ENCODE measurements around the gene ACTA1.
"Not testable (repeated sequence)": the region's sequence is repeated elsewhere in the genome, so short reads cannot be mapped to it uniquely, and the experiment has no call there.

The ACTA1 gene

DNA sequence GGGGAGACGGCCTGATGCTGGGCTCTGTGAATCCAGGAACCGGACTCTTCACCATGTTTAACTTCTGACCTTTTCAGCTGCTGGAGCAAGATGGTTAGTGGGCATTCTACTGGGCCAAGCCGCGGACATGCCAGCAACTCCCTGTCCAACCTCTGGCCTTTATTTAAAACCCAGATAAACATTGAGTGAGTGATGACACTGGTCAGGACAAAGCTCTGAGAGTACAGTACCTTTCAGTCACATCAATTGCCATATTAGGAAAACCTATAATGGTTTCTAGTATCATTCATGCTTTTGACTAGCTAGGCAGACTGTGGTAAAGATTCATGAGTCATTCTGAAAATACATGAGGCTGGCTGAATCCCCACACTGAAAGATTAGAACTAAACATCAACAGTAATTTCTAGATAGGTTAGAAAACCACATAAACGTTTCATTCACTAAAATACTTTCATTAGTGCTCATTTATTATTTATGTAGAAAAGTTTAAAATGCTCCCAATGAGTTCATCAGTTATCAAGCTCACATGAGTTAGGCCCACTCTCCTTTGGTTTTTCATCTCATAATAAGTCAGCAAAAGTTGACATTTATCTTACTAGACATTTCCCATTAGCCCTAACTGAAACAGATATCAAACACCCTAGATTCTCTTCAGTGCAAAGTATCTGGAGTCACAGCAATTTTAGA lies 7.1 kb upstream of the ACTA1 start:
- DNase-seq (ENCODE audit: low read depth in 2 of 3, low spot score in 2 of 3), result no peak

DNA sequence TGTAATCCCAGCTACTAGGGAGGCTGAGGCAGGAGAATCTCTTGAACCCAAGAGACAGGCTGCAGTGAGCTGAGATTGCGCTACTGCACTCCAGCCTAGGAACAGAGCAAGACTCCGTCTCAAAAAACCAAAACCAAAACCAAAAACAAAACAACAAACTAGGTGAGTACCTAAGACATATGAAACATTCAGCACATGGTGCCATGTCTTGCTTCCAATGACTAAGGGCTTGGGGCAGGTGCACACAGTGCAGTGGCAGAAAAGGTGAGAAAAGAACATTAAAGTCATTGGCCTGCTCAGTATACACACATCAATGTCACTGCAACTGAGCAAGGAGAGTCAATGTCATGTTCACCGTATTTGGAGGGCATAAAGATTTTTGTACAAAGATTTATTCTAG lies 4.1 kb upstream of the ACTA1 start:
- DNase-seq (ENCODE audit: low read depth in 2 of 3, low spot score in 2 of 3), result no peak

GRCh38 chr1:229437443-229437842 lies 3.5 kb upstream of the ACTA1 start:
- DNase-seq (ENCODE audit: low read depth in 2 of 3, low spot score in 2 of 3), result no peak

- no peak for DNase-seq (ENCODE audit: low read depth in 2 of 3, low spot score in 2 of 3)
Observed at GRCh38 chr1:229436201-229436600, 2.3 kb upstream of the ACTA1 start.

DNA sequence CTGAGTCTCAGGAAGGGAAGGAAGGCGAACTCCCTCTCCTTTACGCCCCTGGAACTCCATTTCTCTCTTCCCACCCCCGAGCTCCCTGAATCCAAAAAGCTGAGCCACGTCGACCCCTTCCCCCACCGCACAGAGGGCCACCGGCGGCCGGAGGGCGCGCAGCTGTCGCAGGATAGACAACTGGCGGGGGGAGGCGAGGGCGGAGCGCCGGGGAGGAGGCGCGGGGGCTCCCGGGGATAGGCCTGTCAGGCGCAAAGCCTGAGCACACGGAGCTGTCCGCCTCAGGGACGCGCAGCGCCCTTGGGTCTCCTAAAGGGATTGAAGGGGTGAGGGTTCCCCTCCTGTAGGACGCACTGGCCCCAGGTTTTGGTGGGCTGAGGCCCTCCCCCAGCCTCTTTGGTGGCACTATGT lies 752 bp upstream of the ACTA1 start:
- DNase-seq (ENCODE audit: low read depth in 2 of 3, low spot score in 2 of 3), result no peak

DNA sequence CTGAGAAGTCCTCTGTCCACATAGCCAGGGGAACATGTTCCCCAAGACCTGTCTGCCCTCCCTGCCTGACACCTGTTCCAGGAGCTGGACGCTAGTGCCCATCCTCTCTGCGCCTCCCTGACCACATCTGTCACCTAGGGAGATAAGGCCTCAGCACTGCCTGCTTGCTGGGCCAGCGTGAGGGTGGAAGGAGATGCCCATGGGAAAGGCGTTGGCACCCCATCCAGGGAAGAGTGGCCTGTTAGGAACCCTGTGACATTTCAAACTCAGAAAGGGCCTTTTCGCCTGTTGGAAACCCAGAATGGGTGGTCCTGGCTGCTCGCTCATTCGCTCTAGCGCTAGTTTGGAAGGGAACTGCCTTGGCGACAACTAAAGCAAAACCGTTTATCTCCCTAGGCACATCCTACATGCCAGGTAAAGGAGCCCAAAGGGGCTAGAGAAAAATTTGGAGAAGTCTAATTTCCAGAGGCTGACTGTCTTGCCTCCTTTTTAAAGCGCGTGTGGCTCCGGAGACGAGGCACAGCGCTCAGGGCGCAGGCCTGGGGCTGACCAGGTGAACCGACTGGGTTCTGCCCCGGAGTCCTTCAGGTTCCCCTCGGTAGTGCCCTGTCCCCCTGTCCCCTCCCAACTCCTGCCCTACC lies 410 bp downstream of the ACTA1 start:
- DNase-seq (ENCODE audit: low read depth in 2 of 3, low spot score in 2 of 3), result no peak

DNA sequence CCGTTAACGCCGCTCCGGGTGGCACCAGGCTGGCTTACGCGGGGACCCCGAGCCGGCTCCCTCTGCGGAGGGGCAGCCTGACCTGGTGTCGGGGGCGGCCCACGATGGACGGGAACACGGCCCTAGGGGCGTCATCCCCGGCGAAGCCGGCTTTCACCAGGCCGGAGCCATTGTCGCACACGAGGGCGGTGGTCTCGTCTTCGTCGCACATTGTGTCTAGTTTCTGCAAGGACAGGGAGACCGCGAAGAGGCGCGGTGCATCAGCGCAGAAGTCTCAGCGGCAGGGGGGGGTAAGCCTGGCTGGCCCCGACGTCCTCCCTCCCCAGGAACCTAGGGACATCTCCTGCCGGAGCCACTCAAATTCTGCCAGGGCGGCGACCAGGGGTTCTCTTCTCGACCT lies 989 bp downstream of the ACTA1 start:
- no peak for DNase-seq (ENCODE audit: low read depth in 2 of 3, low spot score in 2 of 3)

DNA sequence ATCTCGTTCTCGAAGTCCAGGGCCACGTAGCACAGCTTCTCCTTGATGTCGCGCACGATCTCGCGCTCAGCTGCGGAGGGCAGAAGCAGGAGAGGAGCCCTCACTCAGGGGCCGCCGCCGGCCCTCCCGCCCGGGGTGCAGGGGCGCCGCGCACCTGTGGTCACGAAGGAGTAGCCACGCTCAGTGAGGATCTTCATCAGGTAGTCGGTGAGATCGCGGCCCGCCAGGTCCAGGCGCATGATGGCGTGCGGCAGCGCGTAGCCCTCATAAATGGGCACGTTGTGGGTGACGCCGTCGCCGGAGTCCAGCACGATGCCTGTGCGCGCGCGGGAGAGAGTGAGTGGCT lies 1.8 kb downstream of the ACTA1 start:
- DNase-seq (ENCODE audit: low read depth in 2 of 3, low spot score in 2 of 3), result no peak

DNA sequence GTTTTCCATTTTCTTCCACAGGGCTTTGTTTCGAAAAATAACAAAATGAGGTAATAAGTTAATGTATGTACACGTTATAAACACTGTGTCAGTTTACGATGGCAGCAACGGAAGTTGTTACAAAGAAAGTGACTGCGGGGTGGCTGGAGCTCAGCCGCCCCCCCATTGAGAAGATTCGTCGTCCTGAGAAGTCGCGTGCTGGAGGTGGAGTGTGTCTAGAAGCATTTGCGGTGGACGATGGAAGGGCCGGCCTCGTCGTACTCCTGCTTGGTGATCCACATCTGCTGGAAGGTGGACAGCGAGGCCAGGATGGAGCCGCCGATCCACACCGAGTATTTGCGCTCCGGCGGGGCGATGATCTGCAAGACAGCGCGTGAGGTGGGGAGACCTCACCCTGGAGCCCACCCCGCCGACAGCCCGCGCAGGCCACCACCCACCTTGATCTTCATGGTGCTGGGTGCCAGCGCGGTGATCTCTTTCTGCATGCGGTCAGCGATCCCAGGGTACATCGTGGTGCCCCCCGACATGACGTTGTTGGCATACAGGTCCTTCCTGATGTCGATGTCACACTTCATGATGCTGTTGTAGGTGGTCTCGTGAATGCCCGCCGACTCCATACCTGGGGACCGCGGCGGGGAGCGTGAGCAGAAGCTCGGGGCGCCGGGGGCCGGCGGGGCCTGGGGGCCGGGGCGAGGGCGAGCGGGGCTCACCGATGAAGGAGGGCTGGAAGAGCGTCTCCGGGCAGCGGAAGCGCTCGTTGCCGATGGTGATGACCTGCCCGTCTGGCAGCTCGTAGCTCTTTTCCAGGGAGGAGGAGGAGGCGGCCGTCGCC lies 2.4 kb downstream of the ACTA1 start:
- no peak for DNase-seq (ENCODE audit: low read depth in 2 of 3, low spot score in 2 of 3)

DNA sequence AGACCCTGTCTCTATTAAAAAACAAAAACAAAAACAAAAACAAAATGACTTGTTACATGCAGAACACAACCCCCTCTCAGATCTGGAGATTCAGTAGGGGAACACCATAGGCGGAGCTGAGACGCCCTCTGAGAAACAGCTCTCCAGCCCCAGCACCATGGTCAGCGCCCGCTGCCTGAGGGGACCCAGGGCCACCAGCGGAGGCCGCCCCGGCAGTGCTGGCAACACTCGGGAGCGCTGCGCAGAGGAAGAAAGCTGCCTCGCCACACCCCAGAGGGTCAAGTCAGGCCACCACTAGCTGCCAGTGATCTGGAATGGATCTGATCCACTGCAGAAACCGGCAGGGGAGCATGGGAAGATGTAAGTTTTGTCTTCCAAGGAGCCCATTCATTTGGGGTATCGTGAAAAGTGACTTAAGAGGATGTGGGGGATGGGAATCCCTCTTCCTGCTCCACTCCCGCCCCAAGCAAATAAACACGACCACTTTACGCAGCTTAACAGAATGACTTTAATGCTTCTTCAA lies 3.1 kb downstream of the ACTA1 start:
- DNase-seq (ENCODE audit: low read depth in 2 of 3, low spot score in 2 of 3), result no peak

GRCh38 chr1:229428256-229428655 lies 5.6 kb downstream of the ACTA1 start:
- DNase-seq (ENCODE audit: low read depth in 2 of 3, low spot score in 2 of 3), result no peak

DNA sequence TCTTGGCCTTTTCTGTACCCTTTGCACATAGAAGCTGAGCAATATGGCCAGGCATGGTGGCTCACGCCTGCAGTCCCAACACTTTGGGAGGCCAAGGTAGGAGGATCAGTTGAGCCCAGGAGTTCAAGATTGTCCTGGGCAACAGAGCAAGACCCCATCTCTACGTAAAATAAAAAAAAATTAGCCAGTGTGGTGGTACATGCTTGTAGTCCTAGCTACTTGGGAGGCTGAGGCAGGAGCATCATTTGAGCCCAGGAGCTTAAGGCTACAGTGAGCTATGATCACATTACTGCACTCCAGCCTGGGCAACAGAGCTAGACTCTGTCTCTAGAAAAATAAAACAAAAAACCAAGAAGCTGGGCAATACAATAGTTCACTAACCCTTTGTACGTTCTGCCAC lies 6.3 kb downstream of the ACTA1 start:
- no peak for DNase-seq (ENCODE audit: low read depth in 2 of 3, low spot score in 2 of 3)

DNA sequence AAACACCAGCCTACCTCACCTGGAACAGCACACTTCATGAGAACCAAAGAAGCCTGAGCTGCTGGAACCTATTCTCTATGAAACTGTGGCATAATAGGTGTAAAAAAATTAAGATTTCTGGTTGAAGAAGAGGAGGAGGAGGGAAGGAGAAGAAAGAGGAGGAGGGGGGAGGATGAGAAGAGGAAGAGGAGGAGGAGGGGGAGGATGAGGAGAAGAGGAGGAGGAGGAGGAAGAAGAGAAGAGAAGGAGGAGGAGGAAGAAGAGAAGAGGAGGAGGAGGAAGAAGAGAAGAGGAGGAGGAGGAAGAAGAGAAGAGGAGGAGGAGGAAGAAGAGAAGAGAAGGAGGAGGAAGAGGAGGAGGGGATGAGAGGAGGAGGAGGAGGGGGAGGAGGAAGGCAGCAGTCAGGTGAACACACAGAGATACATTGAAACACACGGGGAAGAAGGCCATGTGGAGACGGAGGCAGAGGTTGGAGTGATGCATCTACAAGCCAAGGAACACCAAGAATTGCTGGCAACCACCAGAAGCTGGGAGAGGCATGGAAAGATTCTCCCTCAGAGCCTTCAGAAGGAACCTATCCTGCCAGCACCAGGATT lies 8.2 kb downstream of the ACTA1 start:
- no peak for DNase-seq (ENCODE audit: low read depth in 2 of 3, low spot score in 2 of 3)

GRCh38 chr1:229420765-229421164 lies 13.1 kb downstream of the ACTA1 start:
- no peak for DNase-seq (ENCODE audit: low read depth in 2 of 3, low spot score in 2 of 3)

DNA sequence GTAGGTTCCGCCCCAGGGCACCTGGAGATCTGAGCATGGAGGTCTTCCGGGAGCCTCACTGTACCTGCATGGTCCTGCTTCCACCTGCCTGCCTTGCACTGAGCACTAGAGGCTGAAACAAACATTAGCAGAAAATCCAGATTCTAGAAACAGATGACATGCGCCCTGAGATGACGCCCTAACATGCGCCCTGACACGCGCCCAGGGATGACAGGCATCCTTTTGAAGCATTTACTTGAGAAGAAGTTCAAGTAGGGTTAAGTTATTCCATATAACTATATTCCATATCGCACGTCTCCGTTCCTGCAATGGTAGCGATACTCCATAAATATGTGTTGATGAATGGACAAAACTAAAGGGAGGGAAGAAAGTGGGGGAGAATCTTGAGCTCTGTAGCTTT lies 13.7 kb downstream of the ACTA1 start:
- no peak for DNase-seq (ENCODE audit: low read depth in 2 of 3, low spot score in 2 of 3)

GRCh38 chr1:229418586-229418985 lies 15.3 kb downstream of the ACTA1 start:
- DNase-seq (ENCODE audit: low read depth in 2 of 3, low spot score in 2 of 3), result not testable (repeated sequence)

DNA sequence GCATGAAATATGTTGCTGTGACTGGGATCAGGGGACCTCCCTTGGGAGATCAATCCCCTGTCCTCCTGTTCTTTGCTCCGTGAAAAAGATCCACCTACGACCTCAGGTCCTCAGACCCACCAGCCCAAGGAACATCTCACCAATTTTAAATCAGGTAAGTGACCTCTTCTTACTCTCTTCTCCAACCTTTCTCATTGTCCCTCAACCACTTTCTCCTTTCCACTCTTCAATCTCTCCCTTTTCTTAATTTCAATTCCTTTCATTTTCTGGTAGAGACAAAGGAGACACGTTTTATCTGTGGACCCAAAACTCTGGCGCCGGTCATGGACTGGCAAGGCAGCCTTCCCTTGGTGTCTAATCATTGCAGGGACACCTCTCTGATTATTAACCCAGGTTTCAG lies 21.1 kb downstream of the ACTA1 start:
- not testable (repeated sequence) for DNase-seq (ENCODE audit: low read depth in 2 of 3, low spot score in 2 of 3)

DNA sequence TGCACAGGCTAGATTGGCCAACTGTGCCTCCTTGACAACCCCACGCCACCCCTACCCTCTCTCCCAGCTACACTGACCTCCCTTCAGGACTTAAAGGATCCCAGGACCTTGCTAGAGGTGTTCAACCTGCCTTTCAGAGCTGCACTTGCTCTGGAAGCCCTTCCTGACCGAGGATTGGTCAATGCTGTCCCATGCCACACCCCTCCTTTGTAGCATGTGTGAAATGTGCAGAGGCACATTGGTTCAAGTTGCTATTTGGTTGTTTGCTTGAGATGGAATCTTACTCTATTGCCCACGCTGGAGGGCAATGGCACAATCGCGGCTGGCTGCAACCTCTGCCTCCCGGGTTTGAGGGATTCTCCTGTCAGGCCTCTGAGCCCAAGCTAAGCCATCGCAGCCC lies 21.8 kb downstream of the ACTA1 start:
- no peak for DNase-seq (ENCODE audit: low read depth in 2 of 3, low spot score in 2 of 3)

GRCh38 chr1:229411434-229412055 lies 22.3 kb downstream of the ACTA1 start:
- DNase-seq (ENCODE audit: low read depth in 2 of 3, low spot score in 2 of 3), result no peak

DNA sequence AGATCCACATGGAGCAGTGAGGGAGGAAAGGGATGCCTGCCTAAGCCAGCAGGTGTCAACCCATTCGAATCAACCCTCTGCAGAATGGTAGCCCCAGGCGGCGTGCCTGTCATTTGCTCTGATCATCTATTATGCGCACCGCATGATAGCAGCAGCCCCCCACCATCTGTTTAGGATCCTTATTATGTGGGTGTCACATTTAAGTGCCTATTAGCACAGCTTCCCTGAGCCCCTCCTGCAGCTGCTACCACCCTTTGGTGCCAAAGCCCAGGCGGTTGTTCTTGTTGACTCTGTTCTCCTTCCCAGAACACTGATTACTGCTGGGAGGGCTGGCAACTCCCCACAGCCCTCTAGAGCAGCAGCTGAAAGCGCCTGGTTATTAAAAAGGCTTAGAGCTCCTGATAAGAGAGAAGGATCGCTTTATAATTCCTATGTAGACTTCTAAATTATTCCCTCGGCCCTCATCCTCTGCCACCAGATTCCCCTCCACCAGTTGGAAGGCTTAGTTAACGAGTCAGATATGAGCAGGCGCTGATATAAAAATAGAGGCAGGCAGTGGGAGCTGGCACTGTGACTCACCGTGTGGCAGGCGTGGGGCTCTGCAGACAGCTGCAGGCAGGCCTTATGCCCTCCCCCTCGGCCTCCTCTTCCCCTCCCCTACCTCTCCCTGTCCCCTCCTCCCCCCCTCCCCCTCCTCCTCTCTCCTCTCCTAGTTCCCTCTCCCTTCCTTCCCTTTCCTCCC lies 23.0 kb downstream of the ACTA1 start:
- no peak for DNase-seq (ENCODE audit: low read depth in 2 of 3, low spot score in 2 of 3)

- no peak for DNase-seq (ENCODE audit: low read depth in 2 of 3, low spot score in 2 of 3)
Observed at GRCh38 chr1:229410370-229410691, 23.6 kb downstream of the ACTA1 start.

All from activated CD8-positive, alpha-beta memory T cell treated with anti-CD3 and anti-CD28 coated beads for 48 hours (primary cell).